Amniotic stem cell (primary cell): ENCODE data around the gene VENTX.

Experiments
- DNase-seq: peaks from one replicate; lab custom pipeline; 2025; lab: John Stamatoyannopoulos, UW

VENTX gene

GRCh38 chr10:133271521-133272300 is 34.1 kb downstream of the VENTX start:
- DNase-seq, result no peak

GRCh38 chr10:133272301-133272963 is 34.8 kb downstream of the VENTX start:
- DNase-seq, result no peak

DNA sequence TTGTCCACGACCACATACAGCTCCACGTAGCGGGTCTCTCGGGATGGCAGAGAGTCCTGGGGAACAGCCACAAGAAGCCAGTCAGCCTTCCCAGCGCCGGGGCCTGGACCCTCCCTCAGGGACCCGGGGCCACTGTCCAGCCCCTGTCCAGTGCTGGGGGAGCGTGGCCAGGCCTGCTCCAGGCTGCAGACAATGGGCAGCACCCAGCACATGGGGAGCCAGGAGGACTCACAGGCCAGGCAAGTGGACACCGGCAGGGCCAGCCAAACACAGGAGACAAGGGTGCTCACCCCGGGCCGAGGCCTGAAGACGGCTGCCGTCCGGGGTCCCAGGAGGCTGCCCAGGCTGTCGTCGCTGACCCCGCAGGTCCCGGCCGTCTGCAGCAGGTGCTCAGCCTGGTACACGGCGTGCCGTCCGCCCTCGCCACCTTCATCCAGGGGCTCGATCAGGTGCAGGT is 35.3 kb downstream of the VENTX start:
- no peak for DNase-seq

DNA sequence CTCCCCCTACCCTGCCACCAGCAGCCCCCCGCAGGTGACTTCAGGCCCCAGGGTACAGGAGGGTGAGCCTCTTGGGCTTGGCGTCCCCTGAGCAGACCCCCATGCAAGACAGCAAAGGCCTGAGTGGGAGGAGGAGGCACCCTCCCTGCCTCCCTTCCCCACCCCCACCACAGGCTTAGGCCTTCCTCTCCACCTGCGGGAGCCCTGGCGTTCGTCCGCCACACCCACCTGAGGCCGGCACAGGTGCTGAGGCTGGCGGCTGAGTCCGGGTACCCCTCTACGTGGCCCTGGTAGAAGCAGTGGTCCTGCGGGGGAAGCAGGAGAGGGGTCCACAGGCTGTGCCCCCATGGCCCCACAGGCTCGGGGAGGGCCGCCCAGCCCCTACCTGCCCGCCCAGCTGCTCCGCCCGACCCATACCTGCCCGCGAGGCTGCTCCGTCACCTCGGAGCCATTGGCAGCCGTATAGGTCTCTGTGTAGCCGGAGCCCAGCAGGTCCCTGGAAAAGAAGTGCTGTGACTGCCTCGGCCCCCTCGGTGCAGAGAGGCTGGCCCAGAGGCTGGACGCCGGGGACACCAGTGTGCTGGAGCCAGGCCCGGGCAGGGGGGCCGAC is 36.0 kb downstream of the VENTX start:
- DNase-seq, result no peak

DNA sequence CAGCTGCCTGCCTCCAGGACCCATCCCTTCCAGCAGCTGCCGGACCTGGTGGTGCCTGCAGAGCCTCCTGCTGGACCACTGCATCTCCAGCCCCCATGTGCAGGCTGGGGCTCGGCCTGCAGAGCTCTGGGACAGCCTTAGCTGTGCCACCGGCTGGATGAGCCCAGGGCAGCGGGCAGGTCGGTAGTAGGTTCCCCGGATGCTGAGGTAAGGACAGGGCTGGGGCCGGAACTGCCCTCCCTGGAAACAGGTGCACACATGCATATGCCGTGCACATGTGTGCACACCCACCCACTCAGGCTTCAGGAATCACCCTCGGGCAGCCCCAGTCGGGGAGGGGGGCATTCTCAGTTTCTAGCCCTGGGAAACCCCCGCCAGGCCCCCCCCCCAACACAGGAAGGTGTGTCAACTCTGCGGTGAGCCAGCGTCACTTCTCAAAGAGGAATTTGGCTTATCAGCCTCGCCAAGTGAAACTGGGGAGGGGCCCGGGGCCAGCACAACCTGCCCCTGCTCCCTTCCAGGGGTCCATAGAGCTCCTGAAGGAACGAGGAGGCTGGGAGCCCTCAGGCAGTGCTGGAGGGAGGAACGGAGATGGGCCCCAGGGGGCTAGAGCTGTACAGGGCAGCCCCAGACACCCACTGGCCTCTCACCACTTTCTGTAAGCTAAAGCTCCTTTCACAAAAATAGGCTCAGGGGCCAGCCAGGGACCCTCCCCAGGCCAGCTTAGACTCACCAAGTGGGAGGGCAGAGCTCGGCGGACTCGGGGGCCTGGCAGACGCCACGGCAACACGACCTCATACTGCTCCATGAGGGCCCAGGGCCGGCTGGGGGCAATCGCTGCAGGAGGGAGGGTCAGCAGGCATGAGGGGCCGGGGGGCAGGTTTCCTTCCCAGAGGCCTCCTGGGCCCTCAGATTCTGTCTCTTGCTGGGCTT is 37.4 kb downstream of the VENTX start:
- no peak for DNase-seq

- DNase-seq, result no peak
Observed at GRCh38 chr10:133275684-133276092, 38.0 kb downstream of the VENTX start.

- DNase-seq, result no peak
Observed at GRCh38 chr10:133276100-133276434, 38.4 kb downstream of the VENTX start.

- no peak for DNase-seq
Observed at GRCh38 chr10:133276435-133277201, 39.0 kb downstream of the VENTX start, which contains the start of gene ADAM8. Gene ADAM8, minus strand, starts transcription at chr10:133276868. Its CDS starts 51 bp downstream, at chr10:133276817.

DNA sequence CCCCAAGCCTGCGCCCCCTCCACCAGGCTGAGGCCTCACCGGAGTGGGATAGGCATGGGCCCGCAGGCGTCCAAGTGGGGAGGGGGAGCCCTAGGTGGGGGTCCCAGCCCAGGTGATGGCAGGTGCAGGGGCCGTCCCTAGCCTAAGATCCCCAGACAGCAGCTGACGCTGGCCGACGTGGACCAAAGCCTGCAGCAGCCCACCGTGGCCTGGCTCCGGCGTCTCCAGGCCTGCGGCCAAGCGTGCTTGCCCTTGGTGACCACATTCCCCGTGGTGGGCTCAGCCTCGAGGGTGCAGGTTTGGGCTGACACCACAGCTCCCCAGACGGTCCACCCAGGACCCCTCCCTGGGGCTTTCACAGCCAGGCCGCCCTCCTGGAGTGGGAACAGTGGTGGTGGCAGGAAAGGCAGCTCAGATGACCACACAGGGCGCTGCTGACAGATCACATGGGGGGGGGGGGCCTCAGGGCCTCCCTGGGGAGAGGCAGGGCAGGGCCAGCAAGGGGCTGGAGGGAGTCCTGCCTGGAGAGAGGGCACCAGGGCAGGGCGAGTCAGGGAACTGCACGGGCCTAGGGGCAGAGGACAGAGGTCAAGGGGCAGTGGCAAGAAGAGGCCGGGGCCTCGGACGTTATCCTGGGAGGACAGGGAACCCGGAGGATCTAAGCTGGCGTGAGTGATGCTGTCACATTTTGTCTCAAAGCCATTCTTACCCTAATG is 39.8 kb downstream of the VENTX start:
- no peak for DNase-seq

GRCh38 chr10:133277993-133278576 is 40.4 kb downstream of the VENTX start:
- DNase-seq, result no peak

GRCh38 chr10:133278577-133279265 is 41.1 kb downstream of the VENTX start:
- peak; percentile 11 for DNase-seq

DNA sequence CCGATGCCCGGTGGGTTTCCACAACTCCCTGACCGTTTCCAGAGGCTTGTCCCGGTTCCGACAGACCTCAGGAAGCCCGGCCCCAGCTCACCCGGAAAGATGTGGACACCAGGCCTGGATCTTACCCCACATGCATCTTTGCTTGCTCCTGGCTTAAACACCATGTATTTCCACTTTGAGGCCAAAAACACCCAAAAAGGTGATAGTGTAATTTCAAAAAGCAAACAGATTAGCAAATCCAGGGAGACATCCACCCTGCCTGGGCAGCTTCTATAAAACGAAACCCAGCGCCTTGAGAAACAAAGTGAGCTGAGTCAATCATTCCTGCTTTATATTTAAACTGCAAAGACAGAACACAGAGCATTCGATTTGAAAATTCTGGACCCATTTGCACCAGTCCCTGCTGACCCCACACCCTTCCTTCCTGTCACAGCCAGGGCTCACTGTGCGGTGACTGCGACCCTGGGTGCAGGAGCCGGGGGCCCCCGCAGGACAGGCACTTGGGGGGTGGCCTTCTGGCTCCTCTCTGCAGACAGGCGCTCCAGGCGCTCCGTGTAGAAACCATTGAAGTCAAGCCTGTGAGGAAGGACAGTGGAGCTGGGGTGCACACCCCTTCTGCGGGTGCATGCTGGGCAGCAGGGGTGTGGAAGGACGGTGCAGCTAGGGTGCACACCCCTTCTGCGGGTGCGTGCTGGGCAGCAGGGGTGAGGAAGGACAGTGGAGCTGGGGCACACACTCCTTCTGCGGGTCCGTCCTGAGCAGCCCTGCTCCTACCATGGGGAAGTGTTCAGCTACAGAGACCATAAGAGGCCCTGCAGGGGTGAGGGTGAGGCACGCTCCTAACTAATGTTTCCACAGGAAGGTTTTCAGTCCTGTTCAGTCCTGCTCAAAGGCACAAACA is 41.9 kb downstream of the VENTX start:
- DNase-seq, result no peak

- DNase-seq, result no peak
Observed at GRCh38 chr10:133280391-133281059, 42.9 kb downstream of the VENTX start.

- no peak for DNase-seq
Observed at GRCh38 chr10:133281084-133281483, 43.4 kb downstream of the VENTX start.

DNA sequence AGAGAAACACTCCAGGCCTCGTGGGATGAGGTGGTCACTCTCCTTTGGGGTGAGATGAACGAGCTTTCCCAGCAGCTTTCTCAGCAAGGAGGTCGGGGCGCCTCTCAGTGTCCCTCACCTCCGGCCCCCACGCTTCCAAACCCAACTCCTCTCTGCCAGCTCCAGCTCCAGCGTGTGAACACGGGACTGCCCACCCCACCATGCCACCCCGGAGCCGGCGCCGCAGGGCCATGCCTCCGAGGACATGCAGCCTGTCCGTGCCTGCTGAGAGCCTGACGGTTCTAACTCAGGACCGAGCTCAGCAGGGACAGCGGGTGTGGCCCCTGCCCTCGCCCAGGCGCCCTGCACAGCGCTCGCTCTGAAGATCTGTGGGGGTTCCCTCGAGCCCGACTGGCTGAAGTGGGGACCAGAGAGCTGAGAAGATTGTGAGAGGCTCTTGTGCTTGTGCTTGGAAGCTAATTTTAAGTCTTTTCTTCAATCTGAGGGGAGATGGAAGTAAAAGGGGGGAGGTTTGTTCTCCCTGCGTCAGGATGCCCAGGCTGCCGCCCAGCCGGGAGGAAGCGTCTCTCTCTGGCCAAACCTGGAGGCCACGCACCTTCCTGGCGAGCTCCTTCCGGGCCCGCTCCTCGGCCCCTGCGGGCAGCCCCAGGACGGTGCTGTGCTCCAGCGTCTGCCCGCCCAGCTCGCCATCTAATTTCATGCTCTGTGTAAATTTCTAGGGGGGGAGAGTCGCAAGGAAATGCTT is 44.1 kb downstream of the VENTX start:
- DNase-seq, result no peak

GRCh38 chr10:133282846-133283390 is 45.3 kb downstream of the VENTX start:
- no peak for DNase-seq

DNA sequence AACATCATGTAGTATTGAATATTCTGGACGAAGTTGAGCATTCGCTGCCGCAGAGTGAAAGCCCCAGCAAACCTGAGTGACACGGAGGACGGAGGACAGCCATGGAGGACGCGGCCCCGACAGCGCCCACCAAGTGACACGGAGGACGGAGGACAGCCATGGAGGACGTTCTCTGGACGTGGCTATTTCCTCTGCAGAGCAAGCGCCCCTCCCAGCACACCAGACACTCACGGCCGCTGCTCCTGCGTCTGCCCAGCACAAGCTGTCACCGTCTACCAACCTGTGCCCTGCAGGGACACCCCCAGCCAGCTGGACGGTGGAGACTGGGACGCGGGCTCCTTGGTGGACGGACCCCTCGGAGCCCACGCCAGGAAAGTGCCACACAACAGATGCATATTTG is 46.3 kb downstream of the VENTX start:
- no peak for DNase-seq
